ENCODE measurements around the gene INPP4B.

INPP4B gene

GRCh38 chr4:142164767-142165500, 681.2 kb downstream of the INPP4B start:
- DNase-seq, result no peak

DNA sequence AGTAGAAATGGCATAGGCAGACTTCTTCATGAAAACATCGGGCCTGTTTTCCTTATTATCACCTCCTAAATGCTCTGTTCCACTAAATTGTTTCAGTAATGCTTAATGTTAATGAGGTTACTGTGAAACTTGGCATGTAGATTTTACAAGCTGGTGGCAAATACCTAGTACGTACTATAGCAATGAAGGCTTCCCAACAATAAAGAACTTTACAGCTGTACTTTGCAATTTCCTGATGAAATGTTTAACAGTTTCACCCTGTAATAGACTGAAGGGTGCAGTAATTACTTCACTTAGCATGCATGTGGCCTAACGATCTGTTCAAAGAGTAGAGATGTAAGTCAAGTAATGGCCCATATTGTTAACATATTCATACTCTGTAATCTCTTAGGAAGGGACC, 685.0 kb downstream of the INPP4B start:
- DNase-seq, result no peak

- no peak for DNase-seq
Measured at GRCh38 chr4:142160509-142160908, 685.6 kb downstream of the INPP4B start.

DNA sequence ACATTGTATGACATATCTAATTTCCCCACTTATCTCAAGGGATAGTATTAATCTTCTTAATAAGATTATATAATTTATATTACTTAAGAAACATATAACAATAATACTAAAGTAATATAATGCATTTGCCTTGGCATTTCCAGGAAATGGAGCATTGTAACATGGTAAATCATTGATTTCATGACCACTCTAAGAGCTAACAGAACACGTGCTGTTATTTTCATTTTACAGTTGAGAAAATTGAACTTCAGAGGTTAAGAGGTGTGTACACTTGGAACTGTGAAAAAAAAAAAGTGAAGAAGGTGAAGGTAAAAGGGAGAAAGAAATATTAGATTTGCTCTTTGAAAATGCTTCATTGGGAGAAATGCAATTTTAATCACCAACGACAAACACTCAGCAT, 687.1 kb downstream of the INPP4B start:
- DNase-seq, result no peak

GRCh38 chr4:142156256-142156655, 689.8 kb downstream of the INPP4B start:
- DNase-seq, result no peak

GRCh38 chr4:142155347-142155746, 690.8 kb downstream of the INPP4B start:
- no peak for DNase-seq

DNA sequence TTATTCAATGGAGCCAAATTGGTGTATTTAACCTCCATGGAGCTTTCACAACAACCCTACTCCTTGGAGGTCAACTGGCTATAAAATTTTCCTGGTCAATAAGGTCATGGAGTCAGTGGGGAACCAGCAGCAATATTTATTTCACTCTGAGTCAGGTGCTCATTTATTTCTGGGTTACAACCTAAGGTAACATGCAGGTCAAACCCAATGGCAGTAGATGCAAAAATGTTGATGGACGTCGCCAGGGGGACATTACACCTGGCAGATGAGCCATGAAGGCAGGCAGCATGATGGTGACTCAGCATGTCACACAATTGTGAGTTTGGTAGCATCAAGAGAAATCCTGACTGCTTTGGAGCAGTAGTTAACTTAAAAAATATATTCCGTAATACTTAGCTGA, 695.6 kb downstream of the INPP4B start:
- DNase-seq, result no peak

- DNase-seq, result no peak
Measured at GRCh38 chr4:142144813-142145212, 701.3 kb downstream of the INPP4B start.

- DNase-seq, result no peak
Measured at GRCh38 chr4:142142366-142143054, 703.6 kb downstream of the INPP4B start.

DNA sequence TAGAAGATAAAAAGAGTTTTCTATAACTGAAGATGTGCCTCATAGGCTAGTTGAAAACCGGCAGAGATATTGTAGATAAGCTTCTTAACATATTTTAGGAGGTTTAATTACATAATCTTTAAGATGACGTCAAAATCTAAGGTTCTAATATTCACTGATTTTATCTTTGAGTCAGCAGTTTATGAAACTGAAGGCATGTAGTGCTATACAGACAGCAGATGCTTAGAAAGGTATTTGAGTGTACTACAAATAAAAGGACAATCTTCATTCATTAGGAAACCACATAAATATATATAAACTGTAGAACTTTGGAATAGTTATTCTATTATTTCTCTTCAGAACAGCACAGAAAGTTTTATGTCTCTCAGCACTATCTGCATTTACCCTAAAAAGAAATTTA, 704.9 kb downstream of the INPP4B start:
- DNase-seq, result no peak

GRCh38 chr4:142130666-142131065, 715.4 kb downstream of the INPP4B start:
- DNase-seq, result no peak

DNA sequence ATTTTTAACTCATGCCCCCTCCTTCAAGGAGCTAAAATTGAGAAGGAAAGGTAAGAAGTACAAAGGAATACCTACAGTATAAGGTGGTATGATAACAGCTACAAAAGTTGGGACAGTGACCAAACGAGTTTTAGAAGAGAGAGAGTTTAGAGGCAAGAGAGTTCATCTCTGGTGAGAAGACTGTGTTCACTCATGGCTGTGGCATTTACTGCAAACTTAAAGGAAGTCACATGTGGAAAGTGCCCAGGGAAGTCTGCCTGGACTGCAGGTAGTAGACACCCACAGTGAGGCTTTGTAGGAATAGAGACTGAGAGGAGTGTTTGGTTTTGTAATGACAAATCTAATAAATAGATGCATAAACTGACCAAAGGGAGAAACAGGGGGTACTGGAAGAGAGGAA, 716.2 kb downstream of the INPP4B start:
- DNase-seq, result no peak

GRCh38 chr4:142129473-142129872, 716.6 kb downstream of the INPP4B start:
- DNase-seq, result no peak

- DNase-seq, result no peak
Measured at GRCh38 chr4:142128529-142128928, 717.6 kb downstream of the INPP4B start.

DNA sequence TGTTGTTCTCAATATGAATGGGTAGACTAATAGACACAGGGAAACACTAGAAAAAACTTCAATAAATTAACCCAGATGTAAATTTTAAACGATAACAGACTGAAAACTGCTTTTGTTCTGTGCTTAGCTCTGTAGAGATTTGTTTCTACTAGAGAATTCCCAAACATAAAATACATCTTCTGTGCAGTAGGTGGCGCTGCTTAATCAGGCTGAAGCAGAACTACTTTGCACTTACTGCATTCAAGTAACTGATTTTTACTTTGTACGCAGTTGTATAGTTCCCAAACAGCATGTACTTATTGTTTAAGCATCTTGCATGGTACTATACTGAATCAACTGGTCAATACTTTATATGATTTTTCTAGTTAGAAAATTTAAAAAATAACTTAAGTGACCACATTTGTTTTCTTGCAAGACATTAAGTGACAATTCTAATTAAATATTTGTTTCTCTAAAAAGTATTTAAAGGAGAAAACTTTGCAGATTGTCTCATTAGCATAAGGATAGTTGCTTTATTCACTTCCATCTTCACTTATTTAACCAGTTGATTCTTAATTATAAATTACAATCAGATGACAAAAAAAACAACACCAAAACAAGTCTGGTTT, 719.1 kb downstream of the INPP4B start:
- peak; percentile 37 for DNase-seq

DNA sequence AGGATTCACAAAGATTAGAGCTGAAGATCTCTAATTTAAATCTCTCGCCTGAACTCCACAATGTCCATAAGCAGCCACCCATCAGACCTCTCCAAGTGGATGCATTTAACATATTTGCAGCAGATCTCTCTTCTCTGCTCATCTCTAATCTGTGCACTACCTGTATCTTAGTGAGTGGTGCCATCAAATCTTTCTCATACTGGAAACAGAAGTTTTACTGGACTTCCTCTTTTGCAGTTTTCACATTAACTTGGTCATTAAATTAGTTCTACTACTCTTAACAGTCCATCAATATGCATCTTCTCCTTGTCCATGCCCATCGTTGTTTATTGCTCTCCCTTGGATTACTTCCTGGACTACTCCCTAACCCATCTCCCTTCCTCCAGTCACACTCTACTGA, 721.2 kb downstream of the INPP4B start:
- no peak for DNase-seq

- DNase-seq, result no peak
Measured at GRCh38 chr4:142121448-142122350, 724.4 kb downstream of the INPP4B start.

- no peak for DNase-seq
Measured at GRCh38 chr4:142120921-142121320, 725.2 kb downstream of the INPP4B start.

- no peak for DNase-seq
Measured at GRCh38 chr4:142112451-142112850, 733.6 kb downstream of the INPP4B start.

GRCh38 chr4:142110136-142110535, 736.0 kb downstream of the INPP4B start:
- no peak for DNase-seq

DNA sequence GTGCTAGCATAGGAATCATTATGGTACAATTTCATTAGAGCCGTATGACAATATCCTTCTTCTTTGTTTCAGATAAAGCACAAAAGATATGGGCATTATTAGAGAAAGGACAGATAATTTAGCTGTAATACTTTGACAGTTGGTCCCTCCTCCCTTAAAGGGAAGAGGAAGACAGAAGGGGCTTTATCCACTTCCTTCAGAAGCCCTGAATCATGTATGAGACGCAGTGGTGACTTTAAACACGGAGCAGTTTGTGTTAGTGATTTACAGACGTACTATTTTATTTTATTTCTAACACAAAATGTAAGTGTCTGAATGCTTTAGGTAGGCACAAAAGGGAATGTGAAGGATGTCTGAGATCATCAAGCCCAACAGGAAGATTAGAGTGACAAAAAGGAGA, 742.1 kb downstream of the INPP4B start:
- DNase-seq, result no peak

DNA sequence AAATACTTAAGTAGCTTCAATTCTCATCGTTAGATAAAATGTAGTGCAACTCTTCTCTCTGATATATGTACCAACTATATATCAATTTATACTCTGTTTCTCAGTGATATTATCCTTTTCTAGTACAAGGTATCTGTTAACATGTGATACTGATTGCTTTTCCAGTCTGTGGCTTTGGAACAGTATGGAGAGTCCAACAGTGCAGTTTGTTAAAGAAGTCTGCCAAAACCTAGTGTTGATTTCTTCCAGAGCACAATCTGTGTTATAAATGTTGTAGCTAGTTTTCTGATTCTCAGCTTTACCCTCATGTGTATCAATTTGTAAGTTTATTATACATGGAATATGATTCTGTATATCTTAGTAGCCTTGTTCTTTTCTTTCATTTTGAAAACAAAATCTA, 744.7 kb downstream of the INPP4B start:
- no peak for DNase-seq

- no peak for DNase-seq
Measured at GRCh38 chr4:142100941-142101340, 745.2 kb downstream of the INPP4B start.

Measured in activated CD4-positive, alpha-beta T cell treated with anti-CD3 and anti-CD28 coated beads for 1 hour (primary cell).